ENCODE measurements around the gene ANGPTL2.

DNA sequence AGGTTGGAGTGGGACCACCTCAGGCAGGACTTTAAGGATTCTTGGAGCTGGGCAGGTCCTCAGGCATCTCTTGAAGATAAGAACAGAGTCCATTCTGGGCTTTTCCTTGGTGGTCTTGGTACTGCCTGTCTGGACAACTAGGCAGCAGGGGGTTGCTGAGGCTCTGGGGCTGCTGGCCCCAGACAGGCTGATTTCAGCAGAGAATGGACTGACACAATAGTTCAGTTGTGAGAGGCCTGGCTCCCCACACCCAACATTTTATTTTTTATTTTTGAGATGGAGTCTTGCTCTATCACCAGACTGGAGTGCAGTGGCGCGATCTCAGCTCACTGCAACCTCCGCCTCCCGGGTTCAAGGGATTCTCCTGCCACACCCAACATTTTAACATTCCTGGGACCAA, 4.6 kb downstream of the ANGPTL2 start:
- TF ChIP-seq EP300 (IDR thresholded peaks at IDR 0.05) (no peak), BHLHE40 (IDR thresholded peaks at IDR 0.05; ENCODE audit: low read depth, low read length) (no peak), RARB (CRISPR knock-in tag; IDR thresholded peaks at IDR 0.05) (no peak), PHF8 (IDR thresholded peaks at IDR 0.05; ENCODE audit: borderline replicate concordance, low read depth) (no peak), CEBPB (IDR thresholded peaks at IDR 0.05) (no peak), POLR2A (IDR thresholded peaks at IDR 0.05; ENCODE audit: low read length) (no peak), POLR2AphosphoS2 (conservative IDR thresholded peaks at IDR 0.05; ENCODE audit: low read length) (no peak), JUN (IDR thresholded peaks at IDR 0.05) (no peak), MAX (IDR thresholded peaks at IDR 0.05) (no peak), KDM1A (IDR thresholded peaks at IDR 0.05; ENCODE audit: low read depth) (no peak), RNF2 (IDR thresholded peaks at IDR 0.05; ENCODE audit: borderline replicate concordance, low read depth) (no peak), MYC (IDR thresholded peaks at IDR 0.05; ENCODE audit: borderline replicate concordance, low read length) (no peak)
- TF ChIP-seq, protein P1, sequence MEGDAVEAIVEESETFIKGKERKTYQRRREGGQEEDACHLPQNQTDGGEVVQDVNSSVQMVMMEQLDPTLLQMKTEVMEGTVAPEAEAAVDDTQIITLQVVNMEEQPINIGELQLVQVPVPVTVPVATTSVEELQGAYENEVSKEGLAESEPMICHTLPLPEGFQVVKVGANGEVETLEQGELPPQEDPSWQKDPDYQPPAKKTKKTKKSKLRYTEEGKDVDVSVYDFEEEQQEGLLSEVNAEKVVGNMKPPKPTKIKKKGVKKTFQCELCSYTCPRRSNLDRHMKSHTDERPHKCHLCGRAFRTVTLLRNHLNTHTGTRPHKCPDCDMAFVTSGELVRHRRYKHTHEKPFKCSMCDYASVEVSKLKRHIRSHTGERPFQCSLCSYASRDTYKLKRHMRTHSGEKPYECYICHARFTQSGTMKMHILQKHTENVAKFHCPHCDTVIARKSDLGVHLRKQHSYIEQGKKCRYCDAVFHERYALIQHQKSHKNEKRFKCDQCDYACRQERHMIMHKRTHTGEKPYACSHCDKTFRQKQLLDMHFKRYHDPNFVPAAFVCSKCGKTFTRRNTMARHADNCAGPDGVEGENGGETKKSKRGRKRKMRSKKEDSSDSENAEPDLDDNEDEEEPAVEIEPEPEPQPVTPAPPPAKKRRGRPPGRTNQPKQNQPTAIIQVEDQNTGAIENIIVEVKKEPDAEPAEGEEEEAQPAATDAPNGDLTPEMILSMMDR (IDR thresholded peaks at IDR 0.05), result no peak
- TF ChIP-seq, protein P2, sequence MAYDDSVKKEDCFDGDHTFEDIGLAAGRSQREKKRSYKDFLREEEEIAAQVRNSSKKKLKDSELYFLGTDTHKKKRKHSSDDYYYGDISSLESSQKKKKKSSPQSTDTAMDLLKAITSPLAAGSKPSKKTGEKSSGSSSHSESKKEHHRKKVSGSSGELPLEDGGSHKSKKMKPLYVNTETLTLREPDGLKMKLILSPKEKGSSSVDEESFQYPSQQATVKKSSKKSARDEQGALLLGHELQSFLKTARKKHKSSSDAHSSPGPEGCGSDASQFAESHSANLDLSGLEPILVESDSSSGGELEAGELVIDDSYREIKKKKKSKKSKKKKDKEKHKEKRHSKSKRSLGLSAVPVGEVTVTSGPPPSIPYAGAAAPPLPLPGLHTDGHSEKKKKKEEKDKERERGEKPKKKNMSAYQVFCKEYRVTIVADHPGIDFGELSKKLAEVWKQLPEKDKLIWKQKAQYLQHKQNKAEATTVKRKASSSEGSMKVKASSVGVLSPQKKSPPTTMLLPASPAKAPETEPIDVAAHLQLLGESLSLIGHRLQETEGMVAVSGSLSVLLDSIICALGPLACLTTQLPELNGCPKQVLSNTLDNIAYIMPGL (CRISPR knock-in tag; IDR thresholded peaks at IDR 0.05; ENCODE audit: borderline replicate concordance), result no peak

Data from A549 (cell line).